Measurements from ENCODE around the gene GHRH. TPM values are rescaled to one million over a fixed set of nuclear protein-coding genes. Genes with fewer than 3 reads are reported as not detected.

The GHRH gene
- total RNA-seq, 2 experiments from 2014 or later, result not detected

DNA sequence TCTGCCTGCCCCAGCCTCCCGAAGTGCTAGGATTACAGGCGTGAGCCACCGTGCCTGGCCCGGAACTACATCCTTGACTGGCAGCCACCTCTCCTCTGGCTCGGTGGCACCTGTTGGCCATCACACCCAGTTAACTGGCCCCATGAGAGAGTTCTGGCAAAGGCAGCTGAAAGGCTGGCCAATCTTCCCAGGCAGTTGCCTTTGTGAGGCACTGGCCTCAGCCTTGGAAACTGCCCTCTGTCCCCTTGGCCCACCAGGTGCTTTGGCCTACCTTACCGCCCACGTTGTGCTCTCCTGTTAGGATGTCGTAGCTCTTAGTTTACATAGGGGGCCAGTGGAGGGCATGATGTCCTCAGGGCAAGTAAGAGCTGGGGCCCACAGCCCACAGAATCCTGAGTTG lies 18.2 kb upstream of the GHRH start:
- ChIA-PET CTCF (no interaction called here), POLR2A (no interaction called here)
- DNase-seq (no peak), ATAC-seq (ENCODE audit: poor library complexity) (no peak)
- no peaks in the 10 kb centered on the region for H3K9me3 ChIP-seq (ENCODE audit: control insufficient read depth in 1 of 2, insufficient read depth in 1 of 2, low read length in 2 of 2)
- no peaks in the 10 kb centered on the region for H3K36me3 ChIP-seq (ENCODE audit: insufficient read depth, low read length)
- Mint-ChIP-seq H3K27ac (no peak overlapping the region), H3K4me1 (ENCODE audit: low read depth) (peaks cover 8% of the 10 kb centered on the region), H3K4me3 (no peak overlapping the region), H3K27me3 (peaks cover 9% of the 10 kb centered on the region), H3K9me3 (no peaks in the 10 kb centered on the region), H3K36me3 (ENCODE audit: low read depth) (no peaks in the 10 kb centered on the region)
- H3K27ac ChIP-seq (ENCODE audit: low read depth in 1 of 2, low read length in 2 of 2), result no peak overlapping the region
- H3K27me3 ChIP-seq (ENCODE audit: control insufficient read depth in 1 of 2, insufficient read depth in 2 of 2, low read length in 2 of 2), result no peaks in the 10 kb centered on the region
- no peak overlapping the region for H3K4me3 ChIP-seq (ENCODE audit: low read length)
- peaks cover 6% of the 10 kb centered on the region for H3K4me1 ChIP-seq (ENCODE audit: insufficient read depth, low read length)
- intact Hi-C loops (cut with DNase I, micrococcal nuclease), result no loop called here
- TF ChIP-seq, protein P1, sequence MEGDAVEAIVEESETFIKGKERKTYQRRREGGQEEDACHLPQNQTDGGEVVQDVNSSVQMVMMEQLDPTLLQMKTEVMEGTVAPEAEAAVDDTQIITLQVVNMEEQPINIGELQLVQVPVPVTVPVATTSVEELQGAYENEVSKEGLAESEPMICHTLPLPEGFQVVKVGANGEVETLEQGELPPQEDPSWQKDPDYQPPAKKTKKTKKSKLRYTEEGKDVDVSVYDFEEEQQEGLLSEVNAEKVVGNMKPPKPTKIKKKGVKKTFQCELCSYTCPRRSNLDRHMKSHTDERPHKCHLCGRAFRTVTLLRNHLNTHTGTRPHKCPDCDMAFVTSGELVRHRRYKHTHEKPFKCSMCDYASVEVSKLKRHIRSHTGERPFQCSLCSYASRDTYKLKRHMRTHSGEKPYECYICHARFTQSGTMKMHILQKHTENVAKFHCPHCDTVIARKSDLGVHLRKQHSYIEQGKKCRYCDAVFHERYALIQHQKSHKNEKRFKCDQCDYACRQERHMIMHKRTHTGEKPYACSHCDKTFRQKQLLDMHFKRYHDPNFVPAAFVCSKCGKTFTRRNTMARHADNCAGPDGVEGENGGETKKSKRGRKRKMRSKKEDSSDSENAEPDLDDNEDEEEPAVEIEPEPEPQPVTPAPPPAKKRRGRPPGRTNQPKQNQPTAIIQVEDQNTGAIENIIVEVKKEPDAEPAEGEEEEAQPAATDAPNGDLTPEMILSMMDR (IDR thresholded peaks at IDR 0.05), result no peak

DNA sequence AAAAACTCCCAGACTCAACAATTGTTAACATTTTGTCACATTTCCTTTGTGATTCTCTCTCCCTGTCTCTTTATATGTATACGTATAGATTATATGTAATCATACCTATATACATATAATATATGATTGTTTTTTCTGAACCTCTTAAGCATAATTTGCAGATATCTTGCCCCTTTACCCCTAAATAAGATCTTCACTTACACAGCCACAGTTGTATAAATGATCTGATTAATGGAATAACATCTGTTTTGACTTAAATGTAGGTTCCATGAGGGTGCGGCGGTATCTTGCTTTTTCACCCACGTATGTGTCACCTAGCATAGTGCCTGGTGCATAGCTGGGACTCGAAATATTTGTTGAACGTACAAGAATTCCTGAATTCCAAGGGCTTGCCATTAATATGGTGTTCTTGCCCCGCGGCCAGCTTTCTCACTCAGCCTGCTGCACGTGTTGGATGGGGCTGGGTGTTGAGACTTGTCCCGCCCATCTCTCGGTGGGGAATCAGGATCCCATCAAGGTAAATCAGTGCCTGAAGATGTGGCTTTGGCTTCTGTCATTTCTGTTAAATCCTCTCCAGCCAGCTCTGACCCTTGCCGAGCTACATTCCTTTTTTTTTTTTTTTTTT lies 17.5 kb upstream of the GHRH start:
- intact Hi-C loops (cut with DNase I, micrococcal nuclease), result no loop called here
- no peaks in the 10 kb centered on the region for H3K27me3 ChIP-seq (ENCODE audit: control insufficient read depth in 1 of 2, insufficient read depth in 2 of 2, low read length in 2 of 2)
- CTCF ChIA-PET, result no interaction called here
- DNase-seq (no peak), ATAC-seq (ENCODE audit: poor library complexity) (no peak)
- peaks cover 8% of the 10 kb centered on the region for H3K4me1 Mint-ChIP-seq (ENCODE audit: low read depth)
- TF ChIP-seq, protein P1 (IDR thresholded peaks at IDR 0.05), result no peak
- H3K36me3 Mint-ChIP-seq (ENCODE audit: low read depth), result no peaks in the 10 kb centered on the region
- no peak overlapping the region for H3K27ac Mint-ChIP-seq
- H3K36me3 ChIP-seq (ENCODE audit: insufficient read depth, low read length), result no peaks in the 10 kb centered on the region
- H3K27me3 Mint-ChIP-seq, result peaks cover 6% of the 10 kb centered on the region
- peaks cover 6% of the 10 kb centered on the region for H3K4me1 ChIP-seq (ENCODE audit: insufficient read depth, low read length)
- H3K27ac ChIP-seq (ENCODE audit: low read depth in 1 of 2, low read length in 2 of 2), result no peak overlapping the region
- no peaks in the 10 kb centered on the region for H3K9me3 ChIP-seq (ENCODE audit: control insufficient read depth in 1 of 2, insufficient read depth in 1 of 2, low read length in 2 of 2)
- no peak overlapping the region for H3K4me3 Mint-ChIP-seq
- H3K4me3 ChIP-seq (ENCODE audit: low read length), result no peak overlapping the region
- no peaks in the 10 kb centered on the region for H3K9me3 Mint-ChIP-seq
- POLR2A ChIA-PET, result no interaction called here

DNA sequence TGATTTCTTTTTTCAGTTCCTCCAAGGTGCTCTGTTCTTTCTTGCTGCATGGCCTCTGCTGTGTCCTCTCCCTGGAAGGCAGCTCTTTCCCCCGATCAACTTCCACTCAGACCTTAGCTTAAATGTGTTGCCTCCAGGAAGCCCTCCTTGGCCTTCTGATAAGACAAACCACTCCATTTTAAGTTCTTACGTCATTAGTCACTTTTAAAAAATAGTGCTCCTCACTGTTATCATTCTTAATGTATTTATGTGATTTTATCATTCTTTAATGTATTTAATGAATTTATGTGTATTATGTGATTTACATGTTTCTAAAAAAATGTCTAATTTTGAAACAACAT lies 15.6 kb upstream of the GHRH start:
- Mint-ChIP-seq H3K4me3 (no peak overlapping the region), H3K27me3 (no peaks in the 10 kb centered on the region), H3K9me3 (no peaks in the 10 kb centered on the region), H3K4me1 (ENCODE audit: low read depth) (peaks cover 8% of the 10 kb centered on the region), H3K27ac (no peak overlapping the region), H3K36me3 (ENCODE audit: low read depth) (no peaks in the 10 kb centered on the region)
- no peaks in the 10 kb centered on the region for H3K36me3 ChIP-seq (ENCODE audit: insufficient read depth, low read length)
- CTCF ChIA-PET, result no interaction called here
- no peaks in the 10 kb centered on the region for H3K9me3 ChIP-seq (ENCODE audit: control insufficient read depth in 1 of 2, insufficient read depth in 1 of 2, low read length in 2 of 2)
- ATAC-seq (ENCODE audit: poor library complexity) (no peak), DNase-seq (no peak)
- no peak overlapping the region for H3K4me3 ChIP-seq (ENCODE audit: low read length)
- H3K4me1 ChIP-seq (ENCODE audit: insufficient read depth, low read length), result peaks cover 6% of the 10 kb centered on the region
- TF ChIP-seq, protein P1 (IDR thresholded peaks at IDR 0.05), result no peak
- H3K27ac ChIP-seq (ENCODE audit: low read depth in 1 of 2, low read length in 2 of 2), result no peak overlapping the region
- intact Hi-C loops (cut with DNase I, micrococcal nuclease), result no loop called here
- H3K27me3 ChIP-seq (ENCODE audit: control insufficient read depth in 1 of 2, insufficient read depth in 2 of 2, low read length in 2 of 2), result no peaks in the 10 kb centered on the region
- POLR2A ChIA-PET, result no interaction called here

Data from CD4-positive, alpha-beta T cell (primary cell).